ENCODE data around the gene THSD7B.
"Not testable (repeated sequence)": the region's sequence is repeated elsewhere in the genome, so short reads cannot be mapped to it uniquely, and the experiment has no call there.

The THSD7B gene

DNA sequence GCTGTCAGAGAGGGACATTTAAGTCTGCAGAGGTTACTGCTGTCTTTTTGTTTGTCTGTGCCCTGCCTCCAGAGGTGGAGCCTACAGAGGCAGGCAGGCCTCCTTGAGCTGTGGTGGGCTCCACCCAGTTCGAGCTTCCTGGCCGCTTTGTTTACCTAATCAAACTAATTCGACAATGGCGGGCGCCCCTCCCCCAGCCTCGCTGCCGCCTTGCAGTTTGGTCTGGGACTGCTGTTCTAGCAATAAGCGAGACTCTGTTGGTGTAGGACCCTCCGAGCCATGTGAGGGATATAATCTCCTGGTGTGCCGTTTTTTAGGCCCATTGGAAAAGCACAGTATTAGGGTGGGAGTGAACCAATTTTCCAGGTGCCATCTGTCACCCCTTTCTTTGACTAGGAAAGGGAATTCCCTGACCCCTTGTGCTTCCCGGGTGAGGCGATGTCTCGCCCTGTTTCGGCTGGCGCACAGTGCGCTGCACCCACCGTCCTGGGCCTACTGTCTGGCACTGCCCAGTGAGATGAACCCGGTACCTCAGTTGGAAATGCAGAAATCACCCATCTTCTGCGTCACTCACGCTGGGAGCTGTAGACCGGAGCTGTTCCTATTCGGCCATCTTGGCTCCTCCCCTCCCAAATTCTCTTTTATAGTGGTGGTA lies 310.9 kb downstream of the THSD7B start:
- H3K36me3 Mint-ChIP-seq; H3K4me1 Mint-ChIP-seq; H3K27ac Mint-ChIP-seq; ATAC-seq (replicated peaks); DNase-seq; H3K4me3 Mint-ChIP-seq; H3K27me3 Mint-ChIP-seq: not testable (repeated sequence)
- H3K9me3 Mint-ChIP-seq: peaks cover 0 to 14% of the 10 kb centered on the region in 2 donors

DNA sequence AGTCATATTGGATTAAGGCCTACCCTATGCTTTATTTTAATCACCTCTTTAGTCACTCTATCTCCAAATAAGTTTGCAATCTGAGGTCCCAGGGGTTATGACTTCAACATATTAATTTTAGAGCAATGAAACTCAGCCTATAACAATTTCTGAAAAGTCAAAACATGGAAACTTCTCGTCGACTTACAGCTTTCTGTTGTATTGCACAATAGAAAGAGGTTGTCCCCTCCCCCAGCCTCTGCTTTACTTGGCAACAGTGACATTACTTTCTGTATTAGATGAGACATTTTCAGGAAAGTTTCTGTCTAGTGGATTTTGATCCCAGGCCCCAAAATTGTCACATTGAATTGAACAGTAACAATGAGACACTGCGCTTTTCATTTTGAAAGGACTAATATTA lies 326.4 kb downstream of the THSD7B start:
- Mint-ChIP-seq H3K4me1 (no peaks in the 10 kb centered on the region), H3K27ac (no peak overlapping the region), H3K4me3 (no peak overlapping the region), H3K36me3 (no peaks in the 10 kb centered on the region), H3K27me3 (no peaks in the 10 kb centered on the region), H3K9me3 (peaks cover 0 to 1% of the 10 kb centered on the region in 2 donors)
- ATAC-seq (replicated peaks) (no peak), DNase-seq (no peak)

DNA sequence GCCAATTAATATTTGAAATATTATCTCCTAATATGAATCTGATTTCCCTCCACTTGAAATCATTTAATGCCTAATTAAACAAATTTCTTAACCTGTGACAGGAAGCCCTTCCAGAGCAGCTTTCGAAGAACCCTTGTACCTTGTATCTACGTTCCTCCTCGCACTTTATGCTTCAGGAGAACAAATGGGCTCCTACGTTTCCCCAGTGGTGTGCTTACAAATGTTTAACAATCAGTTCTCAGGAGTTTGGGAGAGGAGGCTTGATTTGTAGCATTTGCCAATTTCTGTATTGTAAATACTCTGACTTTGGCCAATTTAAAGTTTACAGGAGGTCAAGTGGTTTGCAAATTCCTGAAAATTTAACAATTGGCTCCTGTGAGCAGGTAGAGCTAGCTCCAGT lies 327.8 kb downstream of the THSD7B start:
- Mint-ChIP-seq H3K9me3 (peaks cover 0 to 1% of the 10 kb centered on the region in 2 donors), H3K4me3 (no peak overlapping the region), H3K27me3 (no peaks in the 10 kb centered on the region), H3K27ac (no peak overlapping the region), H3K4me1 (no peaks in the 10 kb centered on the region), H3K36me3 (no peaks in the 10 kb centered on the region)
- DNase-seq (no peak), ATAC-seq (replicated peaks) (no peak)

DNA sequence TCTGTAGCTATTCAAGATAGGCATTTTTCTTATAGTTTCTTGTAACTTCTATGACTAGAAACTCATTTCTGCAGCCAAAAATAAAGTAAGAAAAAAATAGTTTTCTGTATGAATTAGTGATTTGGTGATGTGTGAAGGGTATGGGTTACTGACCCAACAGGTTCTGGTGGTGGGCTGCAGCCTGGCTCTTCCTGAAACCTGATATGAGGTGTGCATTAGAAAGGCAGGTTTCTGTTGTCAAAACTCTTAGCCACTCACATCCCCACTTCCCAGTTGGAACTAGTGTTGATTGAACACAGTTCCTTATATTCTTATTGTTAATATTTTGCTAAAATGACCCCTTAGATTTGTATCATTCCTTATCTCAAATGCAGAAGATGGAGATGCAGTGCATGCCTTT lies 330.8 kb downstream of the THSD7B start:
- Mint-ChIP-seq H3K9me3 (no peaks in the 10 kb centered on the region), H3K4me1 (no peaks in the 10 kb centered on the region), H3K27ac (no peak overlapping the region), H3K4me3 (no peak overlapping the region), H3K36me3 (no peaks in the 10 kb centered on the region), H3K27me3 (no peaks in the 10 kb centered on the region)
- DNase-seq (no peak), ATAC-seq (replicated peaks) (no peak)

DNA sequence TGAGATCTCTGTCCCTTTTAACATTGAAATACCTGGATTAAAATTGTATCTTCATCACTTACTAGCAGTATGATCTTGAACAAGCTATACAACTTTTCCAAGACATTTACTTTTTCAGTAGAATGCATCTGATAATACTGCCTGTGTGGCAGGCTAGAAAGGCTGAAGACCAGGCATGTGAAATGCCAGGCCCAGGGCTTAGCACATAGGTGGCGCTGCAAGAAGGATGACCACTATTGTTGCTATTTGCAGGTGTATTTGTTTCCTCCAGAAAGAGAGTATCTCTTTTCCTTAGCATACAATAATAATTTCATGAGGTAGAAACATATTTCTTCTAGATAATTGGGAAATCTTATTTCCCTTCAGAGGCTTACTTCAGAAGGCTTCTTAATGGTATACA lies 331.3 kb downstream of the THSD7B start:
- Mint-ChIP-seq H3K36me3 (no peaks in the 10 kb centered on the region), H3K27ac (no peak overlapping the region), H3K4me3 (no peak overlapping the region), H3K9me3 (no peaks in the 10 kb centered on the region), H3K27me3 (no peaks in the 10 kb centered on the region), H3K4me1 (no peaks in the 10 kb centered on the region)
- DNase-seq (no peak), ATAC-seq (replicated peaks) (no peak)

DNA sequence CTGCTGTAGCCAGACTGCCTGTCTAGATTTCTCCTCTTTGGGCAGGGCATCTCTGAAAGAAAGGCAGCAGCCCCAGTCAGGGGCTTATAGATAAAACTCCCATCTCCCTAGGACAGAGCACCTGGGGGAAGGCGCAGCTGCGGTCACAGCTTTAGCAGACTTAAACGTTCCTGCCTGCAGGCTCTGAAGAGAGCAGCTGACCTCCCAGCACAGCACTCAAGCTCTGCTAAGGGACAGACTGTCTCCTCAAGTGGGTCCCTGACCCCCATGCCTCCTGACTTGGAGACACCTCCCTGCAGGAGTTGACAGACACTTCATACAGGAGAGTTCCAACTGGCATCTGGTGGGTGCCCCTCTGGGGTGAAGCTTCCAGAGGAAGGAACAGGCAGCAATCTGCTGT lies 336.5 kb downstream of the THSD7B start:
- not testable (repeated sequence) for H3K27ac Mint-ChIP-seq; ATAC-seq (replicated peaks); H3K4me1 Mint-ChIP-seq; H3K4me3 Mint-ChIP-seq; H3K27me3 Mint-ChIP-seq; DNase-seq; H3K36me3 Mint-ChIP-seq
- peaks cover 9 to 17% of the 10 kb centered on the region in 2 donors for H3K9me3 Mint-ChIP-seq

DNA sequence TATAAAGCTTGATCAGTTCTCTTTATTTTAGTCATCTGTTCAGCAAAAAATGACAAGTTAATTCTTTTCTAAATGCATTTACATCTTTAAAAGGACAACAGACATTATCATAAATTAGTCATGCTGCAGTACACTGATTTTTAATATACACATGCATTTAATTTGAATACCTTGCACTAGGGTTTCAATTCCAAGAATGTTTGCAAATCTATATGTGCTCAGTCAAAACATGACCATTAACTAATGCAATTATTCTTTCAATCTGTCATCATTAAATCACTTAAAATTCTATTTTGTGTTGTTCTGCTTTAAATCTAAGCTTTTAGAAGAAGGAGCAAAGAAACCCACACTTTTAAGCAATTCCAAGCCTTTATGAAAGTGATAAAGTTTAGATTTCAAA lies 342.6 kb downstream of the THSD7B start:
- DNase-seq: no peak
- H3K27ac Mint-ChIP-seq: no peak overlapping the region
- H3K36me3 Mint-ChIP-seq: no peaks in the 10 kb centered on the region
- no peak for ATAC-seq (replicated peaks)
- peaks cover 10 to 17% of the 10 kb centered on the region in 2 donors for H3K9me3 Mint-ChIP-seq
- no peaks in the 10 kb centered on the region for H3K4me1 Mint-ChIP-seq
- H3K4me3 Mint-ChIP-seq: no peak overlapping the region
- no peaks in the 10 kb centered on the region for H3K27me3 Mint-ChIP-seq

DNA sequence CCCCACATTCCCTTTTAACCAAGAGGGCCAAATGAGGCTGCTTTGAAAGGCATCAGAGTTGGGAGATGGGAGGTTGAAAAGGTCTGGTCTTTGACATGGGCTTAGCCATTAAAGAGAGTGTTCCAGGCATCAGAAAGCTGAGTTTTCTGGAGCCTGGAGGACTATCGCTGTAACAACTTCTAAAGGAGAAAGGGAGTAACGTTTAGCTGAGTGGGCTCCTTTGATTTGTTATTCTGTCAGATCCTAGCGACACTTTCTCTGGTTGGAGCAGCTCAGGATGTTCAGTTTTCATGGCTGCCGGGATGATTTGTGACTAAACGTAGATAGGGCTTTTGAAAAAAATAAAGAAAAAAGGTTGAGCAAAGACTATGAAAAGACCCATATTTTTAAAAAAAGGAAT lies 346.6 kb downstream of the THSD7B start:
- no peak overlapping the region for H3K27ac Mint-ChIP-seq
- no peaks in the 10 kb centered on the region for H3K4me1 Mint-ChIP-seq
- H3K27me3 Mint-ChIP-seq: no peaks in the 10 kb centered on the region
- H3K36me3 Mint-ChIP-seq: no peaks in the 10 kb centered on the region
- H3K9me3 Mint-ChIP-seq: peaks cover 5 to 6% of the 10 kb centered on the region in 2 donors
- no peak overlapping the region for H3K4me3 Mint-ChIP-seq
- DNase-seq: no peak
- ATAC-seq (replicated peaks): no peak

DNA sequence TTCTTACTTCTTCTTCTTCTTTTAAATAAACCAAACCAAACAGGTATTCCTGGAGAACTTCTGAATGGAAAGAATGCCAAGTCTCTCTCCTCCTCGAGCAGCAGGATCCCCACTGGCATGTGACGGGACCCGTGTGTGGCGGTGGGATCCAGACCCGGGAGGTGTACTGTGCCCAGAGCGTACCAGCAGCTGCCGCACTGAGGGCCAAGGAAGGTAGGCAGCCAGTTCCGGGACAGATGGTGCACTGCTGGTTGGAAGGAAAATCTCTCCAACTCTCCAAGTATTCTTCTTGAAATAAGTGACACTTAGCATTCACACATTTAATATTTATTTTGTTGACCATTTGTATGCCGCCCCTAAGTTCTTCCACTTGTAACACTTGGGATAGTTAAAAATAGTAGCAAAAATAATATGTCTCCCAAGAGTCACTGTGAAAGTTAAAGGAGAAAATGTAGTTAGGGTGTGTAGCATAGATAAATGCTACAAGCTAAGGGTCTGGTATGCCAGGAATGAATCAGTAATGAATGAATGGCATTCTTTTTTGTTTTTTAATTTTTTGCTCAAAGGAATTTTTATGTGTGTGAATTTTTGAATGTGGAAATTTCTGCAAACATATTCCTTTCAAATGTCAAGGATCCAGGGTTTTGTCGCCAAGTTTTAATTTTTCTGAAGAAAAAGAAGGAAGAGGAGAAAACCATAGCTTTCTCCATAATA lies 349.9 kb downstream of the THSD7B start:
- no peaks in the 10 kb centered on the region for H3K27me3 Mint-ChIP-seq
- ATAC-seq (replicated peaks) (no peak), DNase-seq (no peak)
- no peak overlapping the region for H3K4me3 Mint-ChIP-seq
- no peaks in the 10 kb centered on the region for H3K36me3 Mint-ChIP-seq
- no peaks in the 10 kb centered on the region for H3K4me1 Mint-ChIP-seq
- no peak overlapping the region for H3K27ac Mint-ChIP-seq
- no peaks in the 10 kb centered on the region for H3K9me3 Mint-ChIP-seq

DNA sequence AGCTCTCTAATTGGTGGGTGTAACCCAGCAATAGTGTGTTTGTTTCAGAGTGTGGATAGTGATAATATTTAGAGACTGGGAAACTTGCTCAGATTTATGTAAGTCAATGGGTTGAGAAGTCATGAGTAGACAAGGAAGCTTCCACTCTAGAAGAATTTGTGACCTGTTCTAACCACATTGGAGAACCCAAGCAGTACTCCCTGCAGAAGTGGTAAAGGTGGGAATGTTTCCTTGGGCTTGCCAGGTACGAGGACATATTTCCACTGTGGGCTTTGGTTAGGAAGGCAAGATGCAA lies 350.4 kb downstream of the THSD7B start:
- Mint-ChIP-seq H3K9me3 (no peaks in the 10 kb centered on the region), H3K27me3 (no peaks in the 10 kb centered on the region), H3K36me3 (no peaks in the 10 kb centered on the region), H3K4me3 (no peak overlapping the region), H3K4me1 (no peaks in the 10 kb centered on the region), H3K27ac (no peak overlapping the region)
- no peak for DNase-seq
- ATAC-seq (replicated peaks): no peak

DNA sequence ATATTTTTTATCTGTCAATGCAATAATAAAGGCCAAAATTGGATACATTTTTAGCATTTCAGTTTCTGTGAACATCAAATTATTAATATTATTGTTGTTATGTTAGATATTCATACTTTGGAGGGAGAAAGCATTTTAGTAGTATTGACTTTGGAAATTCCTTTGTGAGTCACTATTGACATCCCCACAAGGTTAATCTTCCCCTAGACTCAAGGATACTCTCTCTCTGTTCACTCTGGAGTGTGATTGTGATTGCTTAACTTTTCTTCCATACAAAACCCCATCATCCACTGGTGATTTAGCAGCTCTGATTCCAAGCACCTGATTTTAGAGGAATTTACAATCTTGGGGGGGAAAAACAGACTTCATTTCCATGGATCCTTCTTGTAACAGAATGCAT lies 352.0 kb downstream of the THSD7B start:
- no peak overlapping the region for H3K4me3 Mint-ChIP-seq
- DNase-seq (no peak), ATAC-seq (replicated peaks) (no peak)
- no peaks in the 10 kb centered on the region for H3K4me1 Mint-ChIP-seq
- no peaks in the 10 kb centered on the region for H3K9me3 Mint-ChIP-seq
- no peaks in the 10 kb centered on the region for H3K36me3 Mint-ChIP-seq
- no peak overlapping the region for H3K27ac Mint-ChIP-seq
- no peaks in the 10 kb centered on the region for H3K27me3 Mint-ChIP-seq

DNA sequence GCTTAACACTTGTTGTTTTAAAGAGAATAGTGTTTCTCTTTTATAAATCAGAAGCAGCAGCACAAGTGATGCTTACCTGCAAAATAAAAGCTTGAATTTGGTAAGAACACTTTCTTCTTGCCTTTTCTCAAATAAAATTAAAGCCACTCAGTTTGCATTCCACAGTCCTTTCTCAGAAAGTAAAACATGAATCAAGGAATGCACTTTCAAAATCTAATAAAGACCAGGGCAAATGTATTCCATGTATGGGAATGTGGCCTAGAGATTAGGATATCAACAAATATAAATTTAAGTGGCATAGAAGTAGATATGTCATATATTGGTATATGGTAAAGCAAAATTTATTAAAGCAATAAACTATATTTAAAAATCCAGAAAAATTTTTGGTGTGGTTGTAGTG lies 352.8 kb downstream of the THSD7B start:
- ATAC-seq (replicated peaks) (no peak), DNase-seq (no peak)
- Mint-ChIP-seq H3K4me1 (no peaks in the 10 kb centered on the region), H3K9me3 (no peaks in the 10 kb centered on the region), H3K27ac (no peak overlapping the region), H3K4me3 (no peak overlapping the region), H3K36me3 (no peaks in the 10 kb centered on the region), H3K27me3 (no peaks in the 10 kb centered on the region)

DNA sequence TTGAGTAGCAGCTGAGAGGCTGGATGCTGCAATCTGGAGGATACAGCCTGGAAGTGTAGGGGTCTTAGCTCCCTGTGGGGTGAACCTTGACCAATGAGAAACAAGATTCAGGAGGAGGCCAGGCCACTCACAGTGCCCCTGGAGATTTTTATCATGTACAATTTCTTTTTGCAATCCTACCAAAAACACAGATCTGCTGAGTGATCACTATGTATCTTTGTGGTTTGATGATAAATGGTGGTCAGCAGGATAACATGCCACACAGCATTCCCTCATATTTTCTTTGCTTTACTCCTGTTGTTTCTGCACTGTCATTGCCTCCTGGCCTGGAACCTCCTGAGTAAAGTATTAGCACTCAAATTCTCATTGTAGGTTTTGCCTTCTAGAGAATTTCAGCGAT lies 357.9 kb downstream of the THSD7B start:
- Mint-ChIP-seq H3K27ac (no peak overlapping the region), H3K4me3 (no peak overlapping the region), H3K4me1 (no peaks in the 10 kb centered on the region), H3K36me3 (no peaks in the 10 kb centered on the region), H3K9me3 (peaks cover 0 to 8% of the 10 kb centered on the region in 2 donors), H3K27me3 (no peaks in the 10 kb centered on the region)
- DNase-seq: no peak
- no peak for ATAC-seq (replicated peaks)

DNA sequence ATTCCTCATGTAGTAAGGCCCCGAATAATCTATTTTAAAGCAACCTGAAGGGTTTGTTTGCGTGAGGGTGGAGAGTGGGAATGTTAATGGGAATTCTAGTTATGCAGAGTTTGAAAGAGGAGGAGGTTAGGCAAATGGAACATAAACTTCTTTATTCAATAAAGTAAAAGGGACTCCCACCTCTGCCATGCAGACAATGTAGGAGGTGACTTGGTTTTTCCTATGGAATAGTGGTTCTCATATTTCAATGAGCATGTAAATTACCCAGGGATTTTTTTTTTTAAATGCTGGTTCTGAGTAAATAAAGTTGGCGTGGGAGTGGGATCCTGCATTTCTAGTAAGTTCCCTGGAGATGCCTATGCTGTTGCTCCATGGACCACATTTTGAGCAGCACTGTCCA lies 367.9 kb downstream of the THSD7B start:
- no peaks in the 10 kb centered on the region for H3K4me1 Mint-ChIP-seq
- H3K4me3 Mint-ChIP-seq: no peak overlapping the region
- no peaks in the 10 kb centered on the region for H3K27me3 Mint-ChIP-seq
- peaks cover 8 to 11% of the 10 kb centered on the region in 2 donors for H3K9me3 Mint-ChIP-seq
- H3K27ac Mint-ChIP-seq: no peak overlapping the region
- ATAC-seq (replicated peaks) (no peak), DNase-seq (no peak)
- no peaks in the 10 kb centered on the region for H3K36me3 Mint-ChIP-seq

DNA sequence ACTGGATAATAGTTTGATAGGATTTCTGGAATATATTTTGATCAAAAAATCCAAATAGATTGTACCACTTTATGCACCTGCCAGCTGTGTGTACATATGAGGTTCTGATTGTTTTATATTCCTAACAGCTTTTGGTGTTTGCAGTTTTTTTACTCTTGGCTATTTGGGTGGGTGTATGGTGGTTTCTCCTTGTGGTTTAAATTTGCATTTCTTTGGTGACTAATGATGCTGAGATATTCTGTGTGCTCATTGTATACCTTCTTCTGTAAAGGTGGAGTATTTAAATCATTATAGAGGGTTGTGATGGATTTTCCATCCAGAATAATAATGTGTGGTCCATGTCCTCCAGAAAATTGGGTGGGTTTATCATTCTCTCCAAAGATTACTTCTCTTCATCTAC lies 372.9 kb downstream of the THSD7B start:
- Mint-ChIP-seq H3K36me3 (no peaks in the 10 kb centered on the region), H3K9me3 (peaks cover 6 to 11% of the 10 kb centered on the region in 2 donors), H3K4me1 (no peaks in the 10 kb centered on the region), H3K4me3 (no peak overlapping the region), H3K27ac (no peak overlapping the region), H3K27me3 (no peaks in the 10 kb centered on the region)
- DNase-seq (no peak), ATAC-seq (replicated peaks) (no peak)
